H1 (cell line): Measurements from ENCODE around the gene ABHD17B. TPM values are rescaled to one million over a fixed set of nuclear protein-coding genes. Genes with fewer than 3 reads are reported as not detected.

ENCODE experiments used
- CTCF ChIA-PET: fragments of 300-600 bp; sonication (Branson Sonifier 250); formaldehyde crosslinking; loops from one replicate; lab custom pipeline; 2021; ENCODE audit not compliant: partially characterized antibody; lab: Charles Lee
- POLR2A ChIA-PET: fragments of 300-600 bp; sonication (Branson Sonifier 250); formaldehyde crosslinking; loops from one replicate; lab custom pipeline; 2021; ENCODE audit warnings: inconsistent platforms; ENCODE audit not compliant: partially characterized antibody; lab: Charles Lee
- DNase-seq, 2 experiments: peaks; one replicate each; pipeline versions ENCODE4 v3.0.0 to v3.0.0-alpha.2; 2010 to 2022; ENCODE audit warnings: low spot score in 2 of 2, low read depth in 1 of 2, mixed read lengths in 1 of 2
- FAIRE-seq: peaks from 2 replicates; lab custom pipeline; 2011; peaks lifted over from hg19 to GRCh38; lab: Jason Lieb, UNC
- H2AFZ ChIP-seq: 2 replicates; pipeline ENCODE4 v1.8.1; 2012; ENCODE audit warnings: low read length, inconsistent platforms
- H2AK5ac ChIP-seq: 2 replicates; pipeline ENCODE4 v1.6.1; 2013; ENCODE audit warnings: low read depth, low read length
- H2BK120ac ChIP-seq: replicated peaks from 2 replicates; pipeline ENCODE3; 2013; ENCODE audit warnings: low read depth, low read length, inconsistent platforms
- H2BK12ac ChIP-seq: 2 replicates; pipeline ENCODE4 v1.6.1; 2013; ENCODE audit warnings: low read depth, low read length
- H2BK15ac ChIP-seq: 2 replicates; pipeline ENCODE4 v1.6.1; 2013; ENCODE audit warnings: low read length
- H2BK20ac ChIP-seq: 2 replicates; pipeline ENCODE4 v1.6.1; 2013; ENCODE audit warnings: low read length
- H2BK5ac ChIP-seq: 2 replicates; pipeline ENCODE4 v1.6.1; 2013; ENCODE audit warnings: low read depth, low read length
- H3K14ac ChIP-seq: 2 replicates; pipeline ENCODE4 v1.6.1; 2013; ENCODE audit warnings: inconsistent platforms; ENCODE audit not compliant: insufficient read length
- H3K18ac ChIP-seq: 2 replicates; pipeline ENCODE4 v1.6.1; 2013; ENCODE audit warnings: low read length; ENCODE audit errors: extremely low read depth
- H3K23ac ChIP-seq: 2 replicates; pipeline ENCODE4 v1.6.1; 2013; ENCODE audit warnings: inconsistent platforms; ENCODE audit not compliant: insufficient read length
- H3K23me2 ChIP-seq: 2 replicates; pipeline ENCODE4 v1.6.1; 2013; ENCODE audit warnings: low read depth, low read length
- H3K27ac ChIP-seq: 2 replicates; pipeline ENCODE4 v1.6.1; 2011; ENCODE audit warnings: low read depth, low read length, inconsistent platforms
- H3K27me3 ChIP-seq, 4 experiments: replicated peaks in 1 of 4; 1 replicate in 1 of 4; 2 replicates in 3 of 4; pipeline versions ENCODE4 v1.6.1 to v1.8.1; 2011 to 2013; ENCODE audit warnings: low read length in 3 of 4, mild to moderate bottlenecking in 3 of 4, inconsistent platforms in 2 of 4, mixed read lengths in 2 of 4, moderate library complexity in 1 of 4; ENCODE audit not compliant: control insufficient read depth in 3 of 4, insufficient read depth in 3 of 4; ENCODE audit errors: extremely low read depth in 1 of 4
- H3K36me3 ChIP-seq, 4 experiments: 2 replicates each; pipeline versions ENCODE4 v1.6.1 to v1.8.1; 2011 to 2013; ENCODE audit warnings: mild to moderate bottlenecking in 4 of 4, low read length in 3 of 4, moderate library complexity in 2 of 4, control low read depth in 1 of 4, inconsistent platforms in 1 of 4; ENCODE audit not compliant: insufficient read depth in 4 of 4, control insufficient read depth in 2 of 4
- H3K4ac ChIP-seq: replicated peaks from 2 replicates; pipeline ENCODE3; 2013; ENCODE audit warnings: low read length, low read depth, mixed read lengths, inconsistent platforms; ENCODE audit not compliant: insufficient read length
- H3K4me1 ChIP-seq, 4 experiments: replicated peaks in 1 of 4; 1 replicate in 1 of 4; 2 replicates in 3 of 4; pipeline versions ENCODE4 v1.6.1 to v1.8.1; 2011 to 2013; ENCODE audit warnings: low read length in 3 of 4, inconsistent platforms in 2 of 4, mixed read lengths in 1 of 4; ENCODE audit not compliant: insufficient read depth in 4 of 4, control insufficient read depth in 3 of 4
- H3K4me2 ChIP-seq, 2 experiments: 2 replicates each; pipeline versions ENCODE4 v1.6.1 to v1.8.1; 2011 to 2013; ENCODE audit warnings: low read depth in 2 of 2, low read length in 2 of 2, control low read depth in 1 of 2, inconsistent platforms in 1 of 2, mild to moderate bottlenecking in 1 of 2; ENCODE audit not compliant: insufficient read depth in 1 of 2
- H3K4me3 ChIP-seq, 4 experiments: fragments of 200-600, 300-600 bp in 1 of 4; sonication (generic), shearing (Covaris generic), sonication (Bioruptor Twin) in 1 of 4; 2 replicates each; pipeline versions ENCODE4 v1.5.1 to v1.8.1; 2011 to 2016; ENCODE audit warnings: low read length in 4 of 4, low read depth in 3 of 4, control low read depth in 2 of 4, inconsistent platforms in 2 of 4, mild to moderate bottlenecking in 2 of 4, mixed read lengths in 1 of 4, moderate library complexity in 1 of 4; ENCODE audit not compliant: insufficient read depth in 2 of 4; ENCODE audit errors: extremely low read depth in 1 of 4
- H3K56ac ChIP-seq: replicated peaks from 2 replicates; pipeline ENCODE3; 2013; ENCODE audit warnings: low read depth, mild to moderate bottlenecking, mixed read lengths, low read length, inconsistent platforms; ENCODE audit not compliant: insufficient read length
- H3K79me1 ChIP-seq: 2 replicates; pipeline ENCODE4 v1.6.1; 2013; ENCODE audit warnings: low read depth, low read length, control low read depth
- H3K79me2 ChIP-seq, 2 experiments: 2 replicates each; pipeline versions ENCODE4 v1.6.1 to v1.8.1; 2012 to 2013; ENCODE audit warnings: low read length in 2 of 2, mild to moderate bottlenecking in 2 of 2, inconsistent platforms in 1 of 2; ENCODE audit not compliant: insufficient read depth in 2 of 2, control insufficient read depth in 1 of 2
- H3K9ac ChIP-seq, 4 experiments: replicated peaks in 1 of 4; 1 replicate in 1 of 4; 2 replicates in 3 of 4; pipeline versions ENCODE4 v1.6.1 to v1.8.1; 2011 to 2013; ENCODE audit warnings: low read depth in 3 of 4, low read length in 3 of 4, control low read depth in 2 of 4, mild to moderate bottlenecking in 2 of 4, moderate library complexity in 2 of 4, inconsistent platforms in 1 of 4; ENCODE audit errors: extremely low read depth in 1 of 4
- H3K9me3 ChIP-seq, 2 experiments: 2 replicates each; pipeline versions ENCODE4 v1.6.1 to v1.8.1; 2012 to 2013; ENCODE audit warnings: mild to moderate bottlenecking in 2 of 2, moderate library complexity in 2 of 2, control low read depth in 1 of 2, inconsistent platforms in 1 of 2, low read depth in 1 of 2, low read length in 1 of 2, mixed read lengths in 1 of 2; ENCODE audit not compliant: insufficient read depth in 2 of 2
- H4K20me1 ChIP-seq, 2 experiments: replicated peaks in 1 of 2; 2 replicates each; pipeline versions ENCODE3 to v1.8.1; 2011 to 2013; ENCODE audit warnings: inconsistent platforms in 2 of 2, low read length in 2 of 2, mild to moderate bottlenecking in 1 of 2; ENCODE audit not compliant: insufficient read depth in 2 of 2, control insufficient read depth in 1 of 2
- H4K5ac ChIP-seq: 2 replicates; pipeline ENCODE4 v1.6.1; 2013; ENCODE audit warnings: low read length, low read depth, mixed read lengths, inconsistent platforms; ENCODE audit not compliant: insufficient read length
- H4K8ac ChIP-seq: 2 replicates; pipeline ENCODE4 v1.8.0; 2013; ENCODE audit warnings: mild to moderate bottlenecking, moderate library complexity, low read length, inconsistent platforms; ENCODE audit not compliant: insufficient read depth; ENCODE audit errors: extremely low read depth
- H4K91ac ChIP-seq: replicated peaks from 2 replicates; pipeline ENCODE3; 2013; ENCODE audit warnings: low read length, mixed read lengths, inconsistent platforms; ENCODE audit not compliant: insufficient read length
- GTF2F1 ChIP-seq: IDR thresholded peaks from 2 replicates; pipeline ENCODE4 v1.6.1; 2012; ENCODE audit warnings: low read depth, low read length, improper control_type of control experiment, borderline replicate concordance
- HDAC6 ChIP-seq: IDR thresholded peaks from one replicate; pipeline ENCODE4 v1.7.1; 2012; ENCODE audit warnings: low read depth, mild to moderate bottlenecking, inconsistent platforms, low read length, moderate library complexity
- KDM4A ChIP-seq: IDR thresholded peaks from one replicate; pipeline ENCODE4 v1.7.1; 2012; ENCODE audit warnings: low read depth, mild to moderate bottlenecking, moderate library complexity, low read length, inconsistent platforms; ENCODE audit not compliant: severe bottlenecking
- RAD21 ChIP-seq, 2 experiments: IDR thresholded peaks in 1 of 2; conservative IDR thresholded peaks in 1 of 2; 2 replicates each; pipeline ENCODE4 v1.6.1; 2011; ENCODE audit warnings: low read depth in 2 of 2, low read length in 2 of 2, improper control_type of control experiment in 1 of 2, inconsistent platforms in 1 of 2, mild to moderate bottlenecking in 1 of 2, moderate library complexity in 1 of 2
- RNF2 ChIP-seq: fragments of 200-900, 300-1000 bp; sonication (generic); IDR thresholded peaks from 2 replicates; pipeline ENCODE4 v1.7.1; 2016; ENCODE audit warnings: borderline replicate concordance, low read depth, mild to moderate bottlenecking, antibody characterized with exemption, low read length; ENCODE audit not compliant: poor library complexity, severe bottlenecking; ENCODE audit errors: missing control alignments
- RXRA ChIP-seq: IDR thresholded peaks from 2 replicates; pipeline ENCODE4 v1.6.1; 2011; ENCODE audit warnings: low read depth, mild to moderate bottlenecking, low read length, moderate library complexity; ENCODE audit not compliant: insufficient read depth
- SIN3A ChIP-seq, 2 experiments: IDR thresholded peaks in 1 of 2; conservative IDR thresholded peaks in 1 of 2; 2 replicates each; pipeline ENCODE4 v1.6.1; 2011 to 2012; ENCODE audit warnings: low read length in 2 of 2, improper control_type of control experiment in 1 of 2, low read depth in 1 of 2, mild to moderate bottlenecking in 1 of 2
- TAF1 ChIP-seq: IDR thresholded peaks from 2 replicates; pipeline ENCODE4 v1.6.1; 2011; ENCODE audit warnings: mild to moderate bottlenecking, low read depth, low read length
- TBP ChIP-seq: IDR thresholded peaks from 2 replicates; pipeline ENCODE4 v1.6.1; 2011; ENCODE audit warnings: low read depth, low read length, improper control_type of control experiment
- WGBS, 2 experiments: shearing (Covaris generic) in 1 of 2; methylation state at CpG; one replicate each; pipeline versions ENCODE4 v1.1.6 to v1.1.7; 2013 to 2015; ENCODE audit warnings: low lambda C conversion rate in 2 of 2, mixed read lengths in 2 of 2, inconsistent platforms in 1 of 2, low coverage in 1 of 2, missing lambda C conversion rate in 1 of 2; ENCODE audit not compliant: insufficient replicate concordance in 2 of 2, insufficient coverage in 1 of 2, insufficient read length in 1 of 2; ENCODE audit errors: extremely low coverage in 1 of 2, missing lambda C conversion rate in 1 of 2; 5-methylcytosine and 5-hydroxymethylcytosine counted together
- polyA plus RNA-seq, 7 experiments: library from polyadenylated mRNA; depleted of rRNA in 3 of 7; stranded (reverse) in 5 of 7; unstranded in 2 of 7; fragments of >200 nt in 5 of 7; fragments of 200-250 nt in 2 of 7; gene quantifications; 1 replicate in 5 of 7; 2 replicates in 1 of 7; 4 replicates in 1 of 7; pipeline versions ENCODE4 v1.2.1 to v1.2.3, GENCODE V29; 2011 to 2013; ENCODE audit warnings: missing spikeins in 2 of 7, mixed read lengths in 2 of 7
- total RNA-seq: library from RNA; stranded (reverse); fragmentation: NEBNext Ultra II Directional; extraction: Animal tissue kit (Norgen Biotek cat#: 25700); gene quantifications from 2 replicates; pipeline ENCODE4 v1.2.1, GENCODE V29; 2021
- TF ChIP-seq, protein P1 (sequence below): IDR thresholded peaks from 2 replicates; pipeline ENCODE4 v1.6.1; 2011; ENCODE audit warnings: low read depth, mild to moderate bottlenecking, low read length; ENCODE audit not compliant: insufficient read depth

Gene ABHD17B
- total and polyA plus RNA-seq, 2 of the 8 experiments (the other 6 are each of a cell fraction or from before 2014, with no cell fraction given): 37.2 to 60.8 TPM

DNA sequence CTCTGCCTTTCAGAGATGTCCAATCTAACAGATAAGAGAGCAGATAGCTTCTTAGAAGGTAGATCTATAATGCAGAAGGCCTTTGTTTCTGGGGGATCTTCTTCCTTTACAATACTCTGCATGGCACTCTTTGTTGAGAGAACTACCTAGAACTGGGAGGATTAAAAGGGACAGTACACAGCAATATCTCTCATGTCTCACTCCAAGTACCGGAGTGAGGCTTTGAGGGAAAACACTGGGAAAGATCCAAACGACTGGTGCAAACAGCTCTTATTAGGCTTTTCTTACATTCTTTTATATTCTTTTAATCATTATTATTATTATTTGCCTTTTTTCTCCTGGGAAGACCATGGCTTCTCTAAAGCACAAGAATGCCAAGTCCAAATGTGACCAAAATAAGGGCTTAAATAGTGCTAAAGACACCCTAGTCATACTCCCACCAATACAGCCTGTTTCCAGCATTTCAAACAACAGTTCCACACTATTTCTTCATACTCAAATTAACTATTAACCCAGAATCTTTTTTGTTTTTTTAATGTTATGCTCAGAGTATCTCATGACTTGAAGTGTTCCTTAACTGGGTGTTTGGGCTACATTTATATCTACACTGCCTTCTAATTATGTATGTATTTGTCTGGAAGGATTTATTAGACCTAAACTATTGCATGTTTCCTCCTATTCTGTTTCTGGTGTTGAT lies 52.7 kb downstream of the ABHD17B start:
- CTCF ChIA-PET: interaction anchor here (0.5 to 1.6 kb wide), 5 partner anchors 40 to 167 kb away, joined by 3 to 5 read pairs (median 3); no protein-coding TSS in a partner anchor
- no peaks in the 10 kb centered on the region for H3K79me2 ChIP-seq
- TF ChIP-seq SIN3A (conservative IDR thresholded peaks at IDR 0.05 in 1 of 2, IDR thresholded peaks at IDR 0.05 in 1 of 2; ENCODE audit: low read depth in 1 of 2, low read length in 2 of 2) (no peak), HDAC6 (no peak), GTF2F1 (no peak), TAF1 (no peak), RXRA (no peak), TBP (no peak), RNF2 (no peak), RAD21 (IDR thresholded peaks at IDR 0.05 in 1 of 2, conservative IDR thresholded peaks at IDR 0.05 in 1 of 2; ENCODE audit: low read depth in 2 of 2, low read length in 2 of 2) (no peak), KDM4A (no peak)
- TF ChIP-seq, protein P1, sequence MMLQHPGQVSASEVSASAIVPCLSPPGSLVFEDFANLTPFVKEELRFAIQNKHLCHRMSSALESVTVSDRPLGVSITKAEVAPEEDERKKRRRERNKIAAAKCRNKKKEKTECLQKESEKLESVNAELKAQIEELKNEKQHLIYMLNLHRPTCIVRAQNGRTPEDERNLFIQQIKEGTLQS: no peak

More for the DNA sequence above, 52.7 kb downstream of the ABHD17B start:
- Histone ChIP-seq H4K91ac (no peak overlapping the region), H3K18ac (no peak overlapping the region), H3K4me3 (no peak overlapping the region), H3K4ac (no peak overlapping the region), H3K23ac (no peak overlapping the region), H3K23me2 (no peaks in the 10 kb centered on the region), H2BK12ac (no peak overlapping the region), H3K79me1 (no peaks in the 10 kb centered on the region), H2BK20ac (no peak overlapping the region), H2BK15ac (no peak overlapping the region), H3K27me3 (no peaks in the 10 kb centered on the region), H3K4me1 (no peaks in the 10 kb centered on the region; a peak in 1 of 7 replicates), H3K36me3 (peaks cover 0 to 16% (median 0%) of the 10 kb centered on the region in 4 experiments; a peak in 2 of 8 replicates), H2BK120ac (no peak overlapping the region), H4K20me1 (no peaks in the 10 kb centered on the region), H3K27ac (no peak overlapping the region), H3K4me2 (no peak overlapping the region), H3K56ac (no peak overlapping the region), H2AFZ (no peak overlapping the region), H3K14ac (no peak overlapping the region), H2AK5ac (no peak overlapping the region), H2BK5ac (no peak overlapping the region), H3K9me3 (no peaks in the 10 kb centered on the region; a peak in 1 of 4 replicates), H3K9ac (no peak overlapping the region), H4K5ac (no peak overlapping the region), H4K8ac (no peak overlapping the region)
- 95% methylated on average over 2 of the region's 2 CpGs; no CpG with 5 or more reads in 1 of the 2 experiments for WGBS, 2 experiments
- no peak for DNase-seq
- FAIRE-seq: no peak
- POLR2A ChIA-PET: interaction anchor here (0.9 to 1.8 kb wide), 2 partner anchors 53 to 94 kb away, joined by 3 to 4 read pairs; partner anchors contain the start of genes ABHD17B and C9orf85
